22Rv1 (cell line): ENCODE measurements around the gene DPF3.

Experiments
- H3K27ac ChIP-seq: fragments of 450-650 bp; 2 replicates; pipeline ENCODE4 v1.5.1; 2017
- ZFX ChIP-seq: fragments of 450-650 bp; IDR thresholded peaks from 2 replicates; pipeline ENCODE4 v1.6.1; 2017; ENCODE audit warnings: antibody characterized with exemption, borderline replicate concordance
- TF ChIP-seq, protein P1 (sequence below): fragments of 450-650 bp; IDR thresholded peaks from 2 replicates; pipeline ENCODE4 v1.5.1; 2017; ENCODE audit warnings: mild to moderate bottlenecking

The DPF3 gene

DNA sequence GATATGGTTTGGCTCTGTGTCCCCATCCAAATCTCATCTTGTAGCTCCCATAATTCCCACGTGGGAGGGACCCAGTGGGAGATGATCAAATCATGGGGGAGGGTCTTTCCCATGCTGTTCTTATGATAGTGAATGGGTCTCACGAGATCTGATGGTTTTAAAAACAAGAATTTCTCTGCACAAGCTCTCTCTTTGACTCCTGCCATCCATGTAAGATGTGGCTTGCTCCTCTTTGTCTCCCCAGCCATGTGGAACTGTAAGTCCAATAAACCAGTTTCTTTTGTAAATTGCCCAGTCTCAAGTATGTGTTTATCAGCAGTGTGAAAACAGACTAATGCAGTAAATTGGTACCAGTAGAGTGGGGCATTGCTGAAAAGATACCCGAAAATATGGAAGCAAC is 146.2 kb downstream of the DPF3 start:
- H3K27ac ChIP-seq = no peak overlapping the region

DNA sequence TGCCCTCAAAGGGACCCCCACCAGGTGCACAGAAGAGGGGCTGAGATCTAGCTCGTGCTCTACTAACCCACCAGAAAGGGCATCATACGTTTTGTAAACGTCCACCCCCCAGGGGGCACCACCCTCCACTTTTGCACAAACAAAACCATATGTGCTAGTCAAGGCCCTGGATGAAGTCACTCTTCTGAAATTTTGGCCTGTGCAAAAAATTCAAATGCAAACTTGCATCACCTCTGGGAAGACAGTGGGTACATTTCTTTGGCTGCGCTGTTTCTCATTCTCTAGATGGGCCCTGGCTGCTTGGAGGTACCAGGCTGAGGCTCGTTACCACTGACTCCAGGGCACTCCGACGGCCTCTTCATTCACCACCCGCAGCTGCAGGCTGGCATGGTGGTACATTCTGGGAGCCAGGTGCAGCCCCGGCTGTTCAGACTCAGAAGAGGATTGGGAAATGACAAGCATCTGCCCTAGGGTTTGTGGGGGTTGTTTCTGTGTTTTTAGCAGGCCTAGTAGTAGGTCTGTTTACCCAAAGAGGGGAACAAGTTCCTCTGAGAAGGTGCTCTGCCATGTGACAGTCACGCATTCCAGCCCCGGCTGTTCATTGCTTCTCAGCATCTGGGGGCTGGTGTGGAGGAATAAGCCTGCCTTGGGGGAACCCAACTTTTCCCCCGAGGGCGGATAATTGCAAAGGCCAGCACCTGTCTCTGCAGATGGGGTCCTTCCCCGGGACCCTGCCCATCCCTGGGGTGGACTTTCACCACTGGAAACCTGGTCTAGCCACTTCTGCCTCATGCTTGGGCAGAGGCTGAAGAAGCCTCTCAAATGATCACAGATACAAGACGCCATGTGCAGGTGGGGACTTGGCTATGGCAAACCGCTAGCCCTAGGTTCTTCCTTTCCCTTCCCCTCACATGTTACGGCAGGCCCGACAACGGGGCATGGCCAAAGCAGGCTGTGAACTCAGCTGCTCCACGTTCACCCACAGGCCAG is 147.6 kb downstream of the DPF3 start:
- TF ChIP-seq, protein P1, sequence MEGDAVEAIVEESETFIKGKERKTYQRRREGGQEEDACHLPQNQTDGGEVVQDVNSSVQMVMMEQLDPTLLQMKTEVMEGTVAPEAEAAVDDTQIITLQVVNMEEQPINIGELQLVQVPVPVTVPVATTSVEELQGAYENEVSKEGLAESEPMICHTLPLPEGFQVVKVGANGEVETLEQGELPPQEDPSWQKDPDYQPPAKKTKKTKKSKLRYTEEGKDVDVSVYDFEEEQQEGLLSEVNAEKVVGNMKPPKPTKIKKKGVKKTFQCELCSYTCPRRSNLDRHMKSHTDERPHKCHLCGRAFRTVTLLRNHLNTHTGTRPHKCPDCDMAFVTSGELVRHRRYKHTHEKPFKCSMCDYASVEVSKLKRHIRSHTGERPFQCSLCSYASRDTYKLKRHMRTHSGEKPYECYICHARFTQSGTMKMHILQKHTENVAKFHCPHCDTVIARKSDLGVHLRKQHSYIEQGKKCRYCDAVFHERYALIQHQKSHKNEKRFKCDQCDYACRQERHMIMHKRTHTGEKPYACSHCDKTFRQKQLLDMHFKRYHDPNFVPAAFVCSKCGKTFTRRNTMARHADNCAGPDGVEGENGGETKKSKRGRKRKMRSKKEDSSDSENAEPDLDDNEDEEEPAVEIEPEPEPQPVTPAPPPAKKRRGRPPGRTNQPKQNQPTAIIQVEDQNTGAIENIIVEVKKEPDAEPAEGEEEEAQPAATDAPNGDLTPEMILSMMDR = no peak
- no peak for TF ChIP-seq ZFX
- no peak overlapping the region for H3K27ac ChIP-seq

More for the DNA sequence above, 146.2 kb downstream of the DPF3 start:
- no peak for TF ChIP-seq ZFX
- TF ChIP-seq, protein P1 = no peak

GRCh38 chr14:72745546-72745945 is 148.4 kb downstream of the DPF3 start:
- TF ChIP-seq, protein P1 = no peak
- TF ChIP-seq ZFX = no peak
- H3K27ac ChIP-seq = no peak overlapping the region

DNA sequence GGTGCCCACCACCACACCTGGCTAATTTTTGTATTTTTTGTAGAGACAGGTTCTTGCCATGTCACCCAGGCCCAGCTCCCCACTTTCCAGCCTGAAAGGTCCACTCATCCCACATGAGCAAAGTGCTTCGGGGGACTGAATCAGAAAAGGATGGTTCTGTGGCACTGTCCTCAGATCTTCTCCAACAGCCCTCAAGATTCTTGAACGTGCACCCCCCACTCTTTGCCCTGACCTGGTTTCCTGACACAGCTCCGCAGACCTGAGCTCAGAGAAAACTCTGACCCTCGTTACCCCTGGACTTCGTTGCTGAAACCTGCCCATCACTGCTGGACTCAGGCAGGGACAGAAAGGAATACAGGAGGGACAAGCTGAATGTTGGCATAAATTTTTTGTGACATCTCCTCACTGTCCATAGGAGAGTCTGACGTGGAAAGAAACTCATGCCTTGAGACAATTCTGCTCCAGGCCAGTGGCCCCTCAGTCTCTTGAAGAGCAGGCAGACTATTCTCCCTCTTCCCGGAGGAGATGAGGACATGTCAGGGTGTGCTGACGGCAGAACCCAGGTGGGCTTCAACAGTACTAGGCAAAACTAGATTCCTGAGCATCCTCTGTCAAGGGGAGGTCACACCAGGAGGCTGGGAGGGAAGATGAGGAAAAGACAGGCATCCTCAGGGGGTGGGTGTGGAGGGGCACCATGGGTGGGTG is 149.3 kb downstream of the DPF3 start:
- TF ChIP-seq, protein P1 = no peak
- TF ChIP-seq ZFX = no peak
- H3K27ac ChIP-seq = no peak overlapping the region

DNA sequence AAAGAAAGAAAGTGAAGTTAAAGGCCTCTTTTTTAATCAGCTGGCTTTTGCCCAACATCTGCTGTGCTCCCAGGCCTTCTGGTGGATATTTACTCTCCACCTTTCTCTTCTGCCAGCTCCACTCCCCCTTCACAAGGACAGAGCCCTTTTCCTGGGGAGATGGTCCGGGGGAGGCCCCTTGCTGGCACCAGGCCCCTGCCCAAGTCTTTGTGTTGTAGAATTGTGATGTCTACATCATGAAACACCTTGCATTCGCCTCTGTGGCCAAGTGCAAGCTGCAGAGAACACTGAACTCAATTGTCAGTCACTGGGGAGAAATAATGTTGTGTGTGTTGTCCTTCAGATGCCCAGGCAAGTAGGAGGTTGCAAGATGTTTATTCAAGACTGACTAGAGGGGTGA is 150.3 kb downstream of the DPF3 start:
- H3K27ac ChIP-seq = no peak overlapping the region
- TF ChIP-seq, protein P1 = no peak

DNA sequence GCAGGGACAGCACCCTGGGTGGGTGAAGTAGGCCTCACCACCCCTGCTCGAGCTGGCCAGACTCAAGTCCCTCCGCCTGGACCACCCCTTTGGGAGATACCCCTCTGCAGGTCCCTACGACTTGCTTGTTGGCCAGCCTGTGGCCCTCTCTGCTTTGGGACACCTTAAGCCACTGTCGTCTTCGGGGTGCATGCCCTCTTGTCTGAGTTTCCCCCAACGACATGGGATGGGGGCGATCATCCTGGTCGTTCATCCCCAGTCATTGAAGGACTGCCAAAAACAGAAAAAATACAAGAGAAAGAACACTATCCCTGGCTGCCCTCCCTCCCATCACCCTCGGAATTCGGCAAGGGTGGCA is 151.1 kb downstream of the DPF3 start:
- TF ChIP-seq ZFX = no peak
- TF ChIP-seq, protein P1 = no peak
- H3K27ac ChIP-seq = no peak overlapping the region
